Activated CD4-positive, alpha-beta T cell treated with anti-CD3 and anti-CD28 coated beads, Interleukin-2, Interleukin-4, amounts not matched to agents 100 ng/mL and 50 ng/mL, durations not matched to agents 16 hours and 8 hours (primary cell): ENCODE data around the gene HSPH1.
A peak's percentile ranks its signal among the peaks of the same experiment; 100 is the strongest.

Experiments used
- DNase-seq: peaks from one replicate; pipeline ENCODE4 v3.0.0-alpha.2; 2020; ENCODE audit warnings: low spot score

Gene HSPH1

GRCh38 chr13:31161557-31162150 lies at the start of gene HSPH1:
HSPH1 (minus strand) TSS chr13:31161904; CDS start chr13:31161582, 322 bp downstream.
- DNase-seq: peak; percentile 99

GRCh38 chr13:31209841-31210210 lies 48.1 kb upstream of the HSPH1 start:
- no peak for DNase-seq

GRCh38 chr13:31209172-31209840 lies 47.6 kb upstream of the HSPH1 start:
- DNase-seq: no peak

- no peak for DNase-seq
Observed at GRCh38 chr13:31208559-31209122, 46.9 kb upstream of the HSPH1 start.

GRCh38 chr13:31207661-31208552 lies 46.2 kb upstream of the HSPH1 start:
- DNase-seq: no peak

- DNase-seq: peak; percentile 35
Observed at GRCh38 chr13:31204592-31204991, 42.9 kb upstream of the HSPH1 start.

- no peak for DNase-seq
Observed at GRCh38 chr13:31201341-31202031, 39.8 kb upstream of the HSPH1 start.

- peak; percentile 28 for DNase-seq
Observed at GRCh38 chr13:31200637-31200971, 38.9 kb upstream of the HSPH1 start.

- peak; percentile 85 for DNase-seq
Observed at GRCh38 chr13:31199849-31200636, 38.3 kb upstream of the HSPH1 start, which contains the start of gene B3GLCT. B3GLCT (plus strand) TSS chr13:31199975; CDS start chr13:31200085, 110 bp downstream.

- DNase-seq: no peak
Observed at GRCh38 chr13:31199527-31199848, 37.8 kb upstream of the HSPH1 start.

GRCh38 chr13:31198519-31198918 lies 36.8 kb upstream of the HSPH1 start:
- DNase-seq: no peak

- no peak for DNase-seq
Observed at GRCh38 chr13:31196992-31197391, 35.3 kb upstream of the HSPH1 start.

GRCh38 chr13:31195616-31196015 lies 33.9 kb upstream of the HSPH1 start:
- no peak for DNase-seq

GRCh38 chr13:31192306-31192705 lies 30.6 kb upstream of the HSPH1 start:
- DNase-seq: no peak

- no peak for DNase-seq
Observed at GRCh38 chr13:31191748-31192147, 30.0 kb upstream of the HSPH1 start.

- DNase-seq: no peak
Observed at GRCh38 chr13:31184981-31185645, 23.4 kb upstream of the HSPH1 start.

- no peak for DNase-seq
Observed at GRCh38 chr13:31184451-31184850, 22.7 kb upstream of the HSPH1 start.

GRCh38 chr13:31182987-31183386 lies 21.3 kb upstream of the HSPH1 start:
- DNase-seq: no peak

GRCh38 chr13:31179754-31180153 lies 18.1 kb upstream of the HSPH1 start:
- no peak for DNase-seq

GRCh38 chr13:31179241-31179640 lies 17.5 kb upstream of the HSPH1 start:
- no peak for DNase-seq
